NCI-H2227 (cell line): ENCODE data around the gene SDK2.
A peak's percentile ranks its signal among the peaks of the same experiment; 100 is the strongest.

ENCODE experiments used
- DNase-seq: peaks from one replicate; lab custom pipeline; 2025; ENCODE audit not compliant: unreplicated experiment; lab: John Stamatoyannopoulos, UW

SDK2 gene, protein sequence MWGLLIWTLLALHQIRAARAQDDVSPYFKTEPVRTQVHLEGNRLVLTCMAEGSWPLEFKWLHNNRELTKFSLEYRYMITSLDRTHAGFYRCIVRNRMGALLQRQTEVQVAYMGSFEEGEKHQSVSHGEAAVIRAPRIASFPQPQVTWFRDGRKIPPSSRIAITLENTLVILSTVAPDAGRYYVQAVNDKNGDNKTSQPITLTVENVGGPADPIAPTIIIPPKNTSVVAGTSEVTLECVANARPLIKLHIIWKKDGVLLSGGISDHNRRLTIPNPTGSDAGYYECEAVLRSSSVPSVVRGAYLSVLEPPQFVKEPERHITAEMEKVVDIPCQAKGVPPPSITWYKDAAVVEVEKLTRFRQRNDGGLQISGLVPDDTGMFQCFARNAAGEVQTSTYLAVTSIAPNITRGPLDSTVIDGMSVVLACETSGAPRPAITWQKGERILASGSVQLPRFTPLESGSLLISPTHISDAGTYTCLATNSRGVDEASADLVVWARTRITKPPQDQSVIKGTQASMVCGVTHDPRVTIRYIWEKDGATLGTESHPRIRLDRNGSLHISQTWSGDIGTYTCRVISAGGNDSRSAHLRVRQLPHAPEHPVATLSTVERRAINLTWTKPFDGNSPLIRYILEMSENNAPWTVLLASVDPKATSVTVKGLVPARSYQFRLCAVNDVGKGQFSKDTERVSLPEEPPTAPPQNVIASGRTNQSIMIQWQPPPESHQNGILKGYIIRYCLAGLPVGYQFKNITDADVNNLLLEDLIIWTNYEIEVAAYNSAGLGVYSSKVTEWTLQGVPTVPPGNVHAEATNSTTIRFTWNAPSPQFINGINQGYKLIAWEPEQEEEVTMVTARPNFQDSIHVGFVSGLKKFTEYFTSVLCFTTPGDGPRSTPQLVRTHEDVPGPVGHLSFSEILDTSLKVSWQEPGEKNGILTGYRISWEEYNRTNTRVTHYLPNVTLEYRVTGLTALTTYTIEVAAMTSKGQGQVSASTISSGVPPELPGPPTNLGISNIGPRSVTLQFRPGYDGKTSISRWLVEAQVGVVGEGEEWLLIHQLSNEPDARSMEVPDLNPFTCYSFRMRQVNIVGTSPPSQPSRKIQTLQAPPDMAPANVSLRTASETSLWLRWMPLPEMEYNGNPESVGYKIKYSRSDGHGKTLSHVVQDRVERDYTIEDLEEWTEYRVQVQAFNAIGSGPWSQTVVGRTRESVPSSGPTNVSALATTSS (N-terminal part only)

DNA sequence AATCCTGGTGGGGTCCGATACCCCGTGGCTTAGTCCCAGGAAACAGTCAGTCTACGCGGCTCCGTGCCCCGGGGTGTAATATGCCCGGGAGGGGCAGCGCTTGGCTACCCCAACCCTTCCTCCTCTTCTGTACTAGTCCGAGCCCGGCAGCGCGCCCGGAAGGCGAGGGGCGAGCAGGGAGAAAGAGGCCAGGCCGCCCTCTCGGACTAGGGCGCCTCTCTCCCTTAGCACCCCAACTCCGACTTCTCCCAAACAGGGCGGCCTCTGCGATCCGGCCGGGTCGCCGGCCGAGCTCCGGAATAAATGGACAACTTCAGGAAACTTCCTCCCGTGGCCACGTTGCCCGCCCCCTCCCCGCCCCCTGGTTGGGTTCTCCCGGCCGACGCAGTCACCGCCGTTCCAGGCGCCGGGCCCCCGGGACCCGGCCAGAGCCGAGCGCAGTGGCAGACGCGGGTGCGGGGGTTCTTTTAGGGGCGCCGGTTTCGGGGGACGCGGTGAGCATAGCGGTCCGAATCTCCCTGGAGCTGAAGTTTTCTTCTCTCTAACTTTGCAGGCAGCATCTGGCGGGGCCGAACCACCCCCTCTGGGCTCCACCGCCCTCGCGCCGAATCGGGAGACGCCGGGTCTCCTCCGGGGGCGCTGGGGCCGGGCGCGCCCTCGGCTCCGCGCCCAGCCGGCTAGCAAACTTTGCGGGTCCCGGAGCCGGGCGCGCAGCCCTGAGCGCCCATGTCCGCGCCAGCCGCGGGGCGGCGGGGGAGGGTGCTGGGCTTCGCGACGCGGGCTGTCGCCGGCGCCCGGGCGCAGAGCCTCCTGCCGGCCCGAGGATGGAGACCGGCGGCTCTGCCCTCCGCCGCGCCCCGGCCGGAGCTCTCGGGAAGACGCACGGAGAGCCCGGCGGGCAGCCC is at the start of gene SDK2:
Gene SDK2, minus strand, starts transcription at position 301 of the 905 bp plus-strand sequence. CDS start 357 bp downstream, outside the sequence.
- peak; percentile 58 for DNase-seq

DNA sequence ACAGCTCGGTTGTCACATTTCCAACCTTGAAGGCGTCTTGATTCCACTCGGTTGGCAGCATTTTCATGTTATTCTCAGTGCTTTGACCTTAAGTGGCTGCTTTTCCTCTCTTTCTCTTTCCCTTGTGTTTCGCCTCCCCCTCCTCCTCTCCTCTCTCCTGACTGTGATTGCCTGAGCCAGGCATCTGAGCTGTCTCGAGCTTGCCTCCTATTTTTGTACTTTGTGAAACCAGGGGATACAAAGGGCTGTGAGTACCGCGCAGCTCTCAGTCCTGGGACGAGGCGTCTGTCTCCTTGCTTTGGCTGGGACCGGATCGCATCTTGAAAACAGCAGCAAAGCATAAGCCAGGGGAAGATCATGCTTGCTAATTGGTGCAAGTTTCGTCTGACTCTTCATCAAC is 48.8 kb upstream of the SDK2 start:
- DNase-seq, result no peak

DNA sequence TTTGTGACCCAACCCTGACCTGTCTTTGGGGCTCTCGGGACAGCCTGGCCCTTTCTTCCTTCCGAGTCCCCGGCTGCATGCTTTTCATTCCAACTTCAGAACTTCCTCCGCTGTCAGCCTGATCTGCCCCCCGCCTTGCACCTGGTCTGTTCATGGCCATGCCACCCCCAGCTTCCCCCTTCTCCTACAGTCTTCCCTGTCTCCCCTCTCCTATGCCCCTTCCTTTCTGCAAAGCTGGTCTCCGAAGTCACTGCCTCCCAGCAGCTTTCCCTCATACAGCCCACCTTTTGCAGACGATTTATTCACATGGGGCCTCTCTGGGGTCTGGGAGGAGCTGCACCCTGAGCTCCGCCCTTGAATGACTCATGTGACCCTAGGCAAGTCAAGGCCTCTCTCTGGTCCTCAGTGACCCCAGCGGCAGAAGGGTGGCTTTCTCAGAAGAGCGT is 47.1 kb upstream of the SDK2 start:
- DNase-seq, result no peak

DNA sequence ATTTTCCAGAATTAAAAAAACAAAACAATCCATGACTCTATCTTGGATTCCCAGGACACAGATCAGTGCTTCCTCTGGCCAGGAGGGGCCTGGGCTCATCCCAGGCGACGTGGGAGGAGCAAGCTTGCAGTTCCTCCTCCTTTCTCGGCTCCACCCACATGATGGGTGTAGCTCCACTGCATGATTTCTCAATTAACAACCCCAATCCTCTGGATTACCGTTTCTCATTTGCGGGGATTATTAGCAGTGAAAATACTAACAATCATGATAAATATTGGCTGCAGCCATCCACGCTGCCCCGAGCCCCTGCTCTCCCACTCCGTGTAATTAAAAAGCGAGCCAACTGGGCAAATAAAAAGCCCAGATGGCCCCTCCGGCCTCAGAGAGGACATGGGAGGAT is 46.4 kb upstream of the SDK2 start:
- DNase-seq, result no peak

DNA sequence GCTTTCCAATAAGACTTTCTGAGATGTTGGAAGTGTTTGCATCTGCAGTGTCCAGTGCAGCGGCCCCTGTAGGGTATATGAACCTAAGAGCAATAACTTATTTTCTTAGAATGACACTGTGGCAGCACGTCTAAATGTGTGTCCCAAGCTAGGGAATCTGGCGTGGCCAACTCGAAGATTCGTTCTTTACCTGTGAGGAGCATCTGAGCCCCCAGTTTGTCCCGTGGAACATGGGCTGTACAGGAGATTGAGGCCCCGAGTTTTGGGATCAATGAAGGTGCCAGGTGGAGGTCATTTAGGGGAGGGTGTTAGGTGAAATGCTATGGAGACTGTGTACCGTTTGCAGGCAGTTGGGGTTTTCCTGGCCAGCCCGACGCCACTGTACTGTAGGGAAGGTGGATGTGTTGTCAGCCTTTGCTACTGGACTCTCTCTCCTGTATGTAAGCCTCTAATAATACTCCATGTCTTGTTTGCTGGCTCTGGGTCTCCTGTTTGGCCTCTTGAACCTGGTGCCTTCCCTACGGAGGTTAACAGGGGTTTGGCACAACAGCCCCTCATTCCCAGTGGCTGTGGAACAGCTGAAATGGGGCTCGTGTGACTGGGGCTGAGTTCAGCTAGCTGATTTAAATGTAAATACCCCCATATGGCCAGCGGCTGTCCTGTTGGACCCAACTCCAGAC is 45.5 kb upstream of the SDK2 start:
- DNase-seq, result no peak

DNA sequence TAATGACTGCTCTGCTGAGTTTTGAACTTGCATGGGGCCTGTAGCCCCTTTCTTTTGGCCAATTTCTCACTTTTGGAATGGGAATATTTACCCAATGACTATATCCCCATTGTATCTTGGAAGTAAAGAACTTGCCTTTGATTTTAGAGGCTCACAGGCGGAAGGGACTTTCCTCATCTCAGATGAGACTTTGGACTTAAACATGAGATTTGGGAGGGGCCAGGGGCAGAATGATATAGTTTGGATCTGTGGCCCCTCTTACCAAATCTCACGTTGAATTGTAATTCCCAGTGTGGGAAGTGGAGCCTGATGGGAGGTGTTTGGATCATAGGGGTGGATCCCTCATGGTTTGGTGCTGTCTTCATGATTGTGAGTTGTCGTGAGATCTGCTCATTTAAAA is 42.7 kb upstream of the SDK2 start:
- no peak for DNase-seq

DNA sequence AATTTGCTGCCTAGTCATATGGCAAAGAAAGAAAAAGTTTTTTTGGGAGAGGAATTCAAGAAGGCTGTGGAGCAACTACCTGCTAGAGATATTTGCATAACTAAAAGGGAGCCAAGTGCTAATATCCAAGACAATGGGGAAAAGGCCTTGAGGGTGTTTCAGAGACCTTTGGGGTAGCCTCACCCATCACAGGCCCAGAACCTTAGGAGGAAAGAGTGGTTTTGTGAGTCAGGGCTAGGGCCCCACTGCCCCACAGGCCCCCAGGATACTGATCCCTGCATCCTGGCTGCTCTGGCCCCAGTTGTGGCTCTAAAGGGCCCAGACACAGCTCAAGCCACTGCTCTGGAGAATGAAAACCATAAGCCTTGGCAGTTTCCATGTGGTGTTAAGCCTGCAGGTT is 41.9 kb upstream of the SDK2 start:
- DNase-seq, result no peak

DNA sequence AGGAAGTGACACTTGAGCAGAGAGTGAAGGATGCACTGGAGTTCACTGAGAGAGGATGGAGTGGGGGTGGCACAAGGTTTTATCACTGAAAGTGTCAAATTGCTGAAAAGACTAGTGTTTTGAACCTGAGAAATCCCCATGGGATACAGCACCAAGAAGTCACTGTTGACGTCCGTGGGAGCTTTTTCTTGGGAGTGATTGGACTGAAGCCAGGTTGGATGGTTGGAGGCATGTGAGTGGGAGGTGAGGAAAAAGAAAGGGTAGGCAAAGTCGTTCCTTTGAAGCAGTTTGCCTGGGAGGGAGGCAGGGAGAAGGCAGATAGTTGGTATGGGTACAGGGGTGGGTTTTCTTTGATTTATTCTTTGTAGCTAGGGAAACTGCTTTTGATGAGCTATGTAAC is 39.9 kb upstream of the SDK2 start:
- DNase-seq, result no peak

DNA sequence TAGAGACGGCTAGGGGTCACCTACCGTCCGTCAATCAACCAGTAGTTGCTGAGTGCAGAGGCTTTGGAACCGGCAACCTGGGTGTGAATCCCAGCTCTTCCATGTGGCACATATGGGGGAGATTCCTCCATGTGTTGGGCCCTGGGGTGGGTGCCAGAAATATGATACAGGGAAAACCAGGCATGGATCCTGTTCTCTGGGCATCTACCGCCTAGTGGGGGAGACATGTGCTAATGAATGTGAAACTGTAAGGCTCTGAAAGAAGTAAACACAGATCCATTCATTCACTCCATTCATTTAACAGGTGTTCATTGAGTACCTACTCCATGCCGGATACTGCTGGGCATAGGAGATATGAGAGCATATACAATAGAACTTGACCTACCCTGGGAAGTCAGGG is 39.5 kb upstream of the SDK2 start:
- no peak for DNase-seq

DNA sequence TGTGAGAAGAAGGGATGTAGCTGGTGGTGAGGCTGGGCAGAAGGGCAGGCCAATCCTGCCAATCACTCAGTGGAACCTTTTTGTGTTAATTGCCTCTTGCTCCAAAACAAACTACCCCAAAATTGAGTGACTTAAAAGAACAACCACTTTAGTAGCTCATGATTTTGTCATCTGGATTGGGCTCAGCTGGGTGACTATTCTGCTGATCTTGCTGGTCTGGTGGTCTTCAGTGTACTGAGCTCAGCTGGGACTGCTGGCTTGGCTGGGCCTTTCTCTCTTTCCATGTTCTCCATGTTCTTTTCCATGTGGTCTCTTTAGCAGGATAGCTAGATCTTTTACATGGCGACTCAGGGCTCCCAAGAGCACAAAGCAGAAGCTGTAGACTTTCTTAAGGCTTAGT is 37.7 kb upstream of the SDK2 start:
- DNase-seq, result no peak

DNA sequence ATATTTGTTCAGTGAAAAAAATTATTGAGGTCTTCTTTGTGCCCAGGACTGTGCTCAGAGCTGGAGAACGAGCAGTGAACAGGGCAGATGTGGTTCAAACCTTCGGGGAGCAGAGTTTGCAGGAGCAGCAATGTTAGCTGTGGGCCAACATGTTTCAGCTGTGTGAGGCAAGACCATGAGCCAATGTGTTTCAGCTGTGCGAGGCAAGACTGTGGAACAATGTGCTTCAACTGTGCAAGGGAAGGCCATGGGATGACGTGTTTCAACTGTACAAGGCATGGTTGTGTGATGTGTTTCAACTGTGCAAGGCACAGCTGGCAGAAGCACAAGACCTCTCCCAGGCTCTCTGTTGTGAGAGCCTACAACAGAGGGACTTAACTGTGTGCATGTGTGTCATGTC is 35.2 kb upstream of the SDK2 start:
- no peak for DNase-seq

DNA sequence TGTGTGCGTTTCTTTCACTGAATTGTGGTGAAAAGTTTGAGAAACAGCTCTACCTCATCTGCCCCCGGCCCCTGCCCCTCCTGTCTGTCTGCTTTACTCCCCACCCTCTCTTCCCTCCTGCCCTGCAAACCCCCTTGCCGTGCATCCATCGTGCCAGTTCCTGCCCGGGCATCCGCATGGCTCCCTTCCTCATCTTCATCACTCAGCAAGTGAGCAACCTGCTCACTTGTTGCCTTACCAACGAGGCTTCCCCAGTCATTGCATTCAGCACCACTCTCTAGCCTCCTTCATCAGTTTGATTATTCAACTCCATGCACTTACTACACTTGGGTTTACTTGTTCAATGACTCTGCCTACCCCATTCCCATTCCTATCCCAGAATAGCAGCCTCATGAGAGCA is 34.8 kb upstream of the SDK2 start:
- DNase-seq, result no peak

DNA sequence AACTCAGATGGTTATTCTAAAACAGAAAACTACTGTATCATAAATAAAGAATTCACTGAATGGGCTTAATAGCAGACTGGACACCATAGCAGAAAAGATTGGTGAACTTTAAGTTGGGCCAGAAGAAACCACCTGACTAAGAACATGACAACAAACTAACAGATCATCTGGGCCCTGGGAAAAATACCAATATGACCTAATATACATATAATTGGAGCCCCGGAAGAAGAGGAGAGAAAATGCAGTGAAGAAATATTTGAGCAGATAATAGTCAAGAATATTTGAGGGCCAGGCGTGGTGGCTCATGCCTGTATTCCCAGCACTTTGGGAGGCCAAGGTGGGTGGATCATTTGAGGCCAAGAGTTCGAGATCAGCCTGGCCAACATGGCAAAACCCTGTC is 25.5 kb upstream of the SDK2 start:
- DNase-seq, result no peak

DNA sequence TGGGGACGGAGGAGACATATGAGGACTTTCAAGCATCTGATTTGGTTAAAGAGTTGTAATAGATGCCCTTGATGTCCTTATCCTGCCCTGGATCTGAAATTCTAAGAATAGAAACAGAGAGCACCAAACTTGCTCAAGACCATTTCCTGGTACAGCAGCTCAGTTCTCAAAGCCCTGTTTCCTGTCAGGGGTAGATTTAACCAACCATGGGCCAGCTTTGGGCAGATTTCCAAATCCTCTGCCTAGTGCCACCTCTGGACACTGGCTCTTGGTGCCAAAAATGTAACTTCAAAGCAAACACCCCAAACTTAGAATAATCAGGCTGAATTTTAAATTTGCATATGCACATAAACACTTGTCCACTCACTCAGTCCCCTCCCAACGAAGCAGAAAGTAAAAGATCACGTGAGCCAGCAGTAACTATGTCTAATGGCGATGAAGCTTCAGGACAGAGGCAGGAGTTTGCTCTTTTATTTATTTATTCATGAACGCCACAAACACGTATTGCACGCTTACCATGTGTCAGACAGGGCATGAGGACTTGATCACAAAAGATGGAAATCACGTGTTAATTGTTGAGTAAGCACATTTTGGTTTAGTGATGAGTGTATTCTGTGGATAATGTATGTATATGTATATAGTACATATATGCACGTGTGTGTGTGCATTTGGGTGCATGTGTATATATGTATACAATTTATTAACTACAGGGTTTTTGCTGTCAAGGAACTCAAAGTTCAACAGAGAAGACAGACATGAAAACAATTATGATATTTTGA is 23.1 kb upstream of the SDK2 start:
- DNase-seq, result no peak

DNA sequence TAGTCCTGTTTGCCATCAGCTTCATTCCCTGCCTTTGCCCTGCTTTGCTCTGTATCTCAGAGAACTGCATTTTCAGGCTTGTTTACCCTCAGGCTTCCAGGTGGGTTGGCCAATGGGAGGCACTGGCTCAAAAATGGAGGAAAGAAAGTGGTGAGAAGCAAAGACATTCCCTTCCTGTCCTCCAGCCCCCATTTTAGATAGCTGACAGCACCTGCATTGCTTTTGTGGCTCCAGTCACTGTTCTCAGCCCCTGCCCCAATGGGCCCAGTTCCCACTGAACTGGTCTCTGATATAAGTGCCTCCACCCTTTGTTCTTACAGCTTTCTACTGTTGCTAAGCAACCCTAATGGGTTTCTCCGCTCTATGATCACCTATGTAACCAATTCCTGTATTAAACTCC is 19.4 kb upstream of the SDK2 start:
- DNase-seq, result no peak

DNA sequence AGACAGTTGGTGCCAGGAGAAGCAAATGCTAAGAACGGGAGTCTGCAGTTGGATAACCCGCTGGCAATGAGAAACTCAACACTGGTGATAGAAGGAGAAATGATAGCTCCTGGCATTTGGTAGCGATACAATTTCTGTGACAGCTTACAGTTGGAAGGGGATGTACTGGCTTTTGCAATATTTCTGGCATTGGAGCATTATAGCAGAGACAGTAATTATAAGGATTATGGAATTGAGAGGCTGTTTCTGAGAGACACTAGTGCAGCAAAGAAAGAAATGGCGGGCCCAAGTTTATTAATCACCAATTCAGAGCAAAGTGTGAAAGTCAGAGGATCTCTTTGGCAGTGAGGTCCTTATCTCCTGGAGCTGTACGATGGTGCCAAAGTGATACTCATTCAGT is 16.1 kb upstream of the SDK2 start:
- no peak for DNase-seq

DNA sequence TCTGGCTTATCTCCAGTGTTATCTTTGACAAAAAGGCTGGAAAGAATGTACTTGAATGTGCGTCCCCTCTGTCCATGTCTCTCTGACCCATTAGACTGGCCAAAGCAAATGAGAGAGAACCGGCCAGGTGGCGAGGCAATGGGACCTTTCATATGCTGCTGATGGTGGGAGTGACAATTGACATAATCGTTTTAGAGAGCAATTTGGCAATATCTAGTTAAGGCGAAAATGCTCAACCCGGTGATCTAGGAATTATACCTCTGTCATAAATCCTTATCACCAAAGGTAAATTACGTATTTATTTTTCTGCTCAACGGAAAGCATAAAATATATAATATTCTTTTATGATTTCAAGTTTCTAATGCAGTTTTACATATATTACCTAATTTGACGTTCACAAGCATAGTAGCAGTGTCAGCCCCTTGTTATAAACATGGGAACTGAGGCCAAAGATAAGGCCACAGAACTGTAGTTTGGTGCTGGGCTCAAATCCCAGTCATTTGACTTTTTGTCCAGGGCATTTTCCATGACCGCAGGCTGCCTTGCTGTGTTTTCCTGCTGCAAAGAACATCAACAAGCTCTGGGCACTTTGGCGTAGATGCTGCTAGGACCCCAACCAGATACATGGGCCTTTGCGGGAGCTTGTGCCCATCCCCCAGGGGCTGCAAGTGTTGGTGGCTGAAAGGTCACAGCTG is 14.7 kb upstream of the SDK2 start:
- no peak for DNase-seq

DNA sequence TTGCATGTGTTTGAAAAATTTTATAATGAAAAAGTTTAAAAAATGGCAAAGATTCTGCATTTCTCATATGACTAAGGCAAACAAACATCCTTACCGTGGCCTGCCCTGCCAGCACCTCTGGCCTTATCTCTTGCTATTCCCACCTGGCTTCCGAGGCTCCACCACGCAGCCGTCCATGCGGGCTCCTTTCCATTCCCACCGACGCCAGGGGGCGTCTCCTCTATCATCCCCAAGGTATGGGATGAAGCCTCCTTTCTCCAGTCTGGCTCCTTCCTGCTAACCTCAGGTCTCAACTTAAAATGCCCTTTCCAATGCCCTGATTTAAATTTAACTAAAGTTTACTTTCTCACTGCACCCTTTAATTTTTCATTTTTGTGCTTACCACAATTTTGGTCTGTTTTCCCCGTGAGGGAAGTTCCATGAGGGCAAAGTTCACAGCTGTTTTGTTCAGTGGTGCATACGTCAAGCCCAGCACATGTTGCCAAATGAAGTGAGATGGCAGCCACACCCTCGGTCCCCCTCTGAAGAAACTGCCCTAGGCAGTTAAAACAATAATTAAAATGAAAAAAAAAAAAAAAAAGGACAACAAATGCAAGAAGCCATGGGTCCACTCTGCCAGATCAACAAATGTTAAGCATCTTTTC is 13.3 kb upstream of the SDK2 start:
- peak; percentile 67 for DNase-seq
